ENCODE measurements around the gene RIMS1.

RIMS1 gene, protein sequence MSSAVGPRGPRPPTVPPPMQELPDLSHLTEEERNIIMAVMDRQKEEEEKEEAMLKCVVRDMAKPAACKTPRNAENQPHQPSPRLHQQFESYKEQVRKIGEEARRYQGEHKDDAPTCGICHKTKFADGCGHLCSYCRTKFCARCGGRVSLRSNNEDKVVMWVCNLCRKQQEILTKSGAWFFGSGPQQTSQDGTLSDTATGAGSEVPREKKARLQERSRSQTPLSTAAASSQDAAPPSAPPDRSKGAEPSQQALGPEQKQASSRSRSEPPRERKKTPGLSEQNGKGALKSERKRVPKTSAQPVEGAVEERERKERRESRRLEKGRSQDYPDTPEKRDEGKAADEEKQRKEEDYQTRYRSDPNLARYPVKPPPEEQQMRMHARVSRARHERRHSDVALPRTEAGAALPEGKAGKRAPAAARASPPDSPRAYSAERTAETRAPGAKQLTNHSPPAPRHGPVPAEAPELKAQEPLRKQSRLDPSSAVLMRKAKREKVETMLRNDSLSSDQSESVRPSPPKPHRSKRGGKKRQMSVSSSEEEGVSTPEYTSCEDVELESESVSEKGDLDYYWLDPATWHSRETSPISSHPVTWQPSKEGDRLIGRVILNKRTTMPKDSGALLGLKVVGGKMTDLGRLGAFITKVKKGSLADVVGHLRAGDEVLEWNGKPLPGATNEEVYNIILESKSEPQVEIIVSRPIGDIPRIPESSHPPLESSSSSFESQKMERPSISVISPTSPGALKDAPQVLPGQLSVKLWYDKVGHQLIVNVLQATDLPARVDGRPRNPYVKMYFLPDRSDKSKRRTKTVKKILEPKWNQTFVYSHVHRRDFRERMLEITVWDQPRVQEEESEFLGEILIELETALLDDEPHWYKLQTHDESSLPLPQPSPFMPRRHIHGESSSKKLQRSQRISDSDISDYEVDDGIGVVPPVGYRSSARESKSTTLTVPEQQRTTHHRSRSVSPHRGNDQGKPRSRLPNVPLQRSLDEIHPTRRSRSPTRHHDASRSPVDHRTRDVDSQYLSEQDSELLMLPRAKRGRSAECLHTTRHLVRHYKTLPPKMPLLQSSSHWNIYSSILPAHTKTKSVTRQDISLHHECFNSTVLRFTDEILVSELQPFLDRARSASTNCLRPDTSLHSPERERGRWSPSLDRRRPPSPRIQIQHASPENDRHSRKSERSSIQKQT (N-terminal part only)

DNA sequence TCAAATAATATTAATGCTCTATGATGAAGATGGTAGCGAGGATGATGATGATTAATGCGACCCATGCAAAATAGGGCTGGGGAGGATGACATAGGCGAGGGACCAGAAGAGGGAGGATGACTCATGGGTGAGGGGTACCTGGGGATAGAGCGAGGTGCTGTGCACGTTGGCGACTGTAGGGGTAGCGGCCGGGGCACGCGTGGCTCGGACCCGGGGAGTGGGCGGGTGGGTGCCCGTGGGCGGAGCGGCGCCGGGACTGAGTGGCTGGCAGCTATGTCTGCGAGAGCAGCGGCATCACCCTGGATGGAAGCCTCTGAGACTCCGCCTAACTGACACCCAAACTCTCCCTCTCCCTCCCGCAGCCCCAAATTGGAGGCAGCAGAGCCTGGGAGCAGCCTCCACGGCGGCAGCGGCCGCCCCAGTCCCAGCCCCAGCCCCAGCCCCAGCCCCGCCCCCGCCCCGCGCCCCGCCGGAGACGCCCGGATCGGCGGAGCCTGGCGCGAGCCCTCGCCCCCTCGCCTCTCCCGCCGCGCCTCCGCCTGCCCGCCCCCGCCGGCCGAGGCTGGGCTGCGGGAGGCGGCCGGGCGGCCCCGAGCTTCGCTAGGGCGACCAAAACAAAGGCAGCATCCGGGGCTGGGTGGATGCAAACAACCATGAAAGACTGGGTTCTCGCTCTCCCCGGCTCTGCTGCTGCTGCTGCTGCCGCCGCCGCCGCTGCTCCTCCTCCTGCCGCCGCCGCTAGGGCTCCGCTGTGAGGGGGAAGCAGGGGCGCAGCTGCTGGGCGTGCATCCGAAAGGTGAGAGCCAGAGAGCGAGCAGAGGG is at the start of gene RIMS1:
Gene RIMS1, plus strand, starts transcription at position 367 of the 822 bp plus-strand sequence. CDS start 474 bp downstream, outside the sequence.
- DNase-seq (ENCODE audit: low read depth in 2 of 3, low spot score in 2 of 3) = no peak

DNA sequence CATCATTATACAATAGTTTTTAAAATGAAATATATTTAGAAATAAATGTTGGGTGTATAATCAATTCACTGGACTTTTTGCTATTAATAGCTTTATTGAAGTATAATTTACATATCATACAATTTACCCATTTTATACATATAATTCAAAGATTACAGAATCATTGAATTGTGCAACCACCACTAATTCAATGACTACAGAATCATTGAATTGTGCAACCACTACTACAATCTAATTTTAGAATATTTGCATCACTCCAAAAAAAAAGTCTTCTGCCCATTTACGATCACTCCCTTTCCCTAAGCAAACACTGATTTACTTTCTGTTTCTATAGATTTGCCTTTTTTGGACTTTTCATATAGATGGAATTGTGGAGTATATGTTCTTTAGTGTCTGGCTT is 35.1 kb upstream of the RIMS1 start:
- DNase-seq (ENCODE audit: low read depth in 2 of 3, low spot score in 2 of 3) = no peak

DNA sequence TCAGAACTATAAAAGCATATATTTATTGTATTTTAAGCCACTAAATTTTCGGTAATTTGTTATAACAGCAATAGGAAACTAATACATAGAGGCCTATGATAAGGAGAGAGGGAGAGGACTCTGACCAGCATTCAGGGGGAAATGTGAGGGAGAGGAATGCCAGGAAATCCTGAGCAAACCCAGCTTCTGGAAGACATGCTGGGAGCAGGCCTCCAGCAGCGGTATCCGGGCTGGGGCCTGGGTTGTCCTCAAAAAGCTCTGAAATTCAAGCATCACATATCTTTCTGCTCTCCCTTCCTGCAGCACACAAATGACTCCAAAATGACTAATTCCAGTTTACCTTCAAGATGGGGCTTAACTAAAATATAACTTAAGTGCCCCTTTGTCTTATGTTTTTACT is 33.4 kb upstream of the RIMS1 start:
- DNase-seq (ENCODE audit: low read depth in 2 of 3, low spot score in 2 of 3) = no peak

DNA sequence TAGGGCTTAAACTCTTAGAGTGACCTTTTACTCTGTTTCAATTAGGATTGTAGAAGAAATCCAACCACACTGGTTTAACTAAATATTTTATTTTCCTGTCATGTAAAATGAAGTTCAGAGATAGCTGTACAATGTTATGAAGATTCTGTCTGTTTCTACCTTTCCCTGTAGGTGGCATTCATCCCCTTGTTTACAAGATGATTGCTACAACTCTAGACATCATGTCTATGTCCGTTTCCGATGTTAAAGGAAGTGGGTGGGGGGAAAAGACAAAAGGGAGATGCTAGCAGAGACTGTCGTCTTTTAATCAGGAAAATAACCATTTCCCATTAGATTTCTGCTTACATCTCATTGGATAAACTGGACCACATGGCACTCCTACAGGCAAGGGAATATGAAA is 30.9 kb upstream of the RIMS1 start:
- DNase-seq (ENCODE audit: low read depth in 2 of 3, low spot score in 2 of 3) = no peak

DNA sequence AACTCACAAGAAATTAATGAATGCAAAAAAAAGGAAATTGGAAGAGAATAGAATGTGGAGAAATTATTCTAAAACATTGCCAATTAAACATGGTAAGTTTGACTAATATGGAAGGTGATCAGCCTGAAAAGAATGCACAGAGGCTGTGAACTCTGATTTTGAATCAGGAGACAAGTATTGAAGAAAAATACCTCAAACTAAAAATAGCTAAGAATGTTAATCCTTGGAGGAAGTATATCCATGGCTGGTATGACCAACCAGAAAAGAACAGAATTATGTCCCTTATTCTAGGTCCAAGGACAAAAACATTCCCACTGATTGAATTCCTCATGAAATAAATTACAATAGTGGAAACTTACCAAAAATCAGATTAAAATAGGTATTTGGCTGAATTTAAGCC is 7.3 kb upstream of the RIMS1 start:
- no peak for DNase-seq (ENCODE audit: low read depth in 2 of 3, low spot score in 2 of 3)

DNA sequence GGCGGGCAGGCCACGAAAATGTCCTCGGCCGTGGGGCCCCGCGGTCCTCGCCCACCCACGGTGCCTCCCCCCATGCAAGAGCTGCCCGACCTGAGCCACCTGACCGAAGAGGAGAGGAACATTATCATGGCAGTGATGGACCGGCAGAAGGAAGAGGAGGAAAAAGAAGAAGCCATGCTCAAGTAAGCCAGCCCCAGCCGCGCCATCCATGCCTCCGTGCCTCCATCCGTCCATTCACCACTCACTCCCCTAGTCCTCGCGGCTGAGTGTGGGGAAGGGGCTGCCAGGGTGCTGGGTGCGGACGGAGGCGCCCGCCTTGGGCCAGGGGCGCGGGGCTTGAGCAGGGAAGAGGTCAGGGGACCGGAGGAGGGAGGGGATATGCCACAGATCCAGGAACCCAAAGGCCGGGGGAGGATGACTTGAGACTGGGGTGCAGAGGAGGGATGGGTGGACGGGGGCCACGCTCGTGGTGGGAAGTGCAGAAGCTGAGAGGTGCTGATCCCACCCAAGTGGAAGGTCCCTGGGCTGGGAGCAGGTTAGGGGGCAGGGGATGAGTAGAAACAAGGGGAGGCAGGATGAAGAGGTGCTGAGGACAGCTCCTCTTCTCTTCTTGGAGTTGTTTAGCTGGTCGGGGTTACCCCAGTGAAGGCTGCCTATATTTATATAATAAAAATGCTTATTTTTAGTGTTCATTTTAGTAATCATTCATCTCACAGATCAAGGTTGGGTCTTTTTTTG is 825 bp downstream of the RIMS1 start:
- no peak for DNase-seq (ENCODE audit: low read depth in 2 of 3, low spot score in 2 of 3)

DNA sequence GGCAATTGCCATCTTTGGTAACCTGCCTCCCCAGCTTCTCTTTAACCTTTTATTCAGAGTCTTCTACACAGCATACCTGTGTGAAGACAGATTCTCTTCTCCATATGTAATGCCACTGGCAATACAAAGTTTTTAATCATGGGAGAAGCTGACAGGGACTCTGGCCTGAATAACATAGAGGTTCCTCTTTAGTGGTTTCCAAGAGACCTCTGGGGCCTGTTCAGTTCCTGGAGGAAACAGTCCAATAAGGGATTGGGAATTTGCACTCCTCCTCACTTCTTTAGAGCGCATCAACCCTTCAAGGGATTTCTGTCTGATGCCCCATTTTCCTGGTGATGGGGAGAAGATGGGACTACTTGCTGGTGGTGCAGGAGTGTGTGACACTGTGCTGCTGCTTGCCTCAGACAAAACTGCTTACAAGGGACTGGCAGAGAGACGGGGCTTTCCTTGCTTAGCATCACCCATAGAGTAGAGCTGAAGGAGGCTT is 1.4 kb downstream of the RIMS1 start:
- no peak for DNase-seq (ENCODE audit: low read depth in 2 of 3, low spot score in 2 of 3)

DNA sequence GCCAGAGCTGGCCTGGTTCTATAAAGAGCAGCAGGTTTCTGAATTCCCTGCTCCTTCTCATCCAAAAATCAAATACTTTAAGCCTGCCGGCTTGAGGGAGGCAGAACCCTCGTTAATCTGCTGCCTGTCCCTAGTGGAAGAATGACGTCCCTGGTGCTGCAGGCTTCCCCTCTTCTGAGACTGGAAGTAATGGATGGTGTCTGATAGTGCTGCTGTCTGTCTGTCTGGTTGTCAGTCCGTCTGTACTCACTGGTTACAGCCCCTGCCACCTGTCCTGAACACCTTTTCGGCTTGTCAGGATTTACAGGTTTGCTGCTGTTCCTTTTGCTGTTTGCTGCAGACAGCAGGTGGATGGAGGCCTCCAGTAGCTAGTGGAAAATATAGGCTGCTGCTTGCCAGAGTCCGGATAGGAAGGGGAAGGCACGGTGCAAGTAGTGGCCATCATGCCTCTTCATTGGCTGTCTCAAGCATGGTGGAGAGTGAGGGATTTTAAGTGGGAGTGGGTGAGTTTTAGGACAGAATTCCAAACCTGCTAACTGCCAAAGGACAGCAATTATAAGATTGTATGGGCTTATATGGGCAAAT is 2.5 kb downstream of the RIMS1 start:
- no peak for DNase-seq (ENCODE audit: low read depth in 2 of 3, low spot score in 2 of 3)

DNA sequence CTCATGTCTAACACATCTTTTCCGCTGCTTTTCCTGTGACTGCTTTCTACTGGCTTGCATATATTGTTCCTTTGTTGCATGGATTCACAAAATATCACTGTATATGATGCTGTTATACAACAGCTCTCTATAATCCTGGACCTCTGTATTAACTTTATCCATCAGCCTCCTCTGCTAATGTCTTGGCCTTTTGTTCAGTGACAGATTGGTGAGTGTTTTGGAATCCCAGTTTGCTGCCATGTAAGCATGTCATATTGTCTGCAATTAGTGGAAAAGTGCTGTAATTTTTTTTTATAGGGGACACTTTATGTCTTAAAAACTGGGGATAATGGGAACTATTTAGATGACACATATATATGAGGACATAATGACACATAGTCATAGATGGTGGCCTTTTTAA is 3.0 kb downstream of the RIMS1 start:
- DNase-seq (ENCODE audit: low read depth in 2 of 3, low spot score in 2 of 3) = no peak

DNA sequence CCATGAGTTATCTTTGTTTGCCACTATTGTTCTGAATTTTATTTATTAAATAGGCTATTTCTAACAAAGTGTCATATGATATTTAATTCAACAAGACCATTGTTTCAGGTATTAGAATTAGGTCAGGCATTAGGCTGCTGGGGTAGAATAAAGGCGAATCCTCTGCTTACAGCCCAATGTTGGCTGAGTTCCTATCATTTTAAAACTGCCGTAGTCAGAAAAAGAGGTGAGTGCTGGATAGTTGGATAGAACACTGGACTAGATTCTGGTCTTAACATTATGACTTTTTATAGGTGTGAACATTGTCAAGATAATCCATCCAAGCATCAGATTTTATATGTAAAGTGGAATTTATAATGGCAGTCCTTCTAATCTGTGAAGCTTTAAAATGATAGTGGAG is 6.3 kb downstream of the RIMS1 start:
- DNase-seq (ENCODE audit: low read depth in 2 of 3, low spot score in 2 of 3) = no peak

DNA sequence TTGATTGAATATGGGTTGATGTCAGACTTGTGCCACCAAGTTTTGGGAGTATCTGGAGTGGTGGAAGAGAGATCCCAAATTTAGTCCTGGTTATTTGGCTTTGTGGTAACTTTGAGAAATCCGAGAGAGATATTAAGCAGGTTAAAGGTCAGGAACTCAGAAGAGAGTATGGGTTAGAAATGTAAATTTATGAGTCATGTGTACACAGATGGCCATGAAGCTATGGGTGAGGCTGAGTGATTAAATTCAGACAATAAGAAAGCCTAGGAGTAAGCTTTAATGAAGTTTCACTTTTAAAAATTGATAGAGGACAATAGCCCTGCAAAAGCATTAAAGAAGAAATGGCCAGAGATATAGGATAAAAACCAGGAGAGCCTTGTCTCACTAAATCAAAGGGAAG is 14.3 kb downstream of the RIMS1 start:
- no peak for DNase-seq (ENCODE audit: low read depth in 2 of 3, low spot score in 2 of 3)

DNA sequence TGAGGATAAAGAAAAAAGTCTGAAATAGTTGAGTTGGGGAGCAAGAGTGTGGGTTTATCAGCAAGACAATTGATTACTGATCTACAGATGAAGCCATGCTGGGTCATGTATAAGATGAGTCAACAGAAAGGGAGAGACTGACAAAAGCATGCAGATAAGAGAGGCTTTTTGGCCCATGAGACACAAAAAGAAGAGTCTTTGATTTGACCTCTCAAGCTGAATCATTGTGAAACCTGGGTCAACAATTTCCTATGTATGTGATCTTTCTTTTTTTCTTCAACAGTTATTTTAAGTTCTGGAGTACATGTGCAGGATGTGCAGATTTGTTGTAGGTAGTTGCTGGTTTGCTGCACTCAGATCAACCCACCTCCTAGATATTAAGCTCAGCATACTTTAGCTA is 15.9 kb downstream of the RIMS1 start:
- no peak for DNase-seq (ENCODE audit: low read depth in 2 of 3, low spot score in 2 of 3)

DNA sequence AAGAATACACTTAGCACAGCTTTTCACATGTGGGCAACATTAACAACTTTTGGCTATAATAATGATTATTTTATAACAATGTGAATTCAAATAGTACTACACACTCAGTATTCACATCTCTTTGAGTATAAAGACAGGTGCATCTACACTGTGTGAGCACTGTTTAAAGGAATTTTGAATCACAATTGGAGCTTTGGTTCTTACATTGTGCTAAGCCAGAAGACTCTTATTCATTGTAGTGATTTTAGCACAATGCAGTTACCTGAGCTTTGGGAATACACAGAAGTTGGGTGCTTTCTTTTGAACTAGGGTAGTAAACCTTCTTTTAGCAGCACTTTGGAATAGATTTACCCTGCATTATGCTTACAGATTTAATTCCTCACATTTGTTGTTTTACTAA is 20.5 kb downstream of the RIMS1 start:
- DNase-seq (ENCODE audit: low read depth in 2 of 3, low spot score in 2 of 3) = no peak

DNA sequence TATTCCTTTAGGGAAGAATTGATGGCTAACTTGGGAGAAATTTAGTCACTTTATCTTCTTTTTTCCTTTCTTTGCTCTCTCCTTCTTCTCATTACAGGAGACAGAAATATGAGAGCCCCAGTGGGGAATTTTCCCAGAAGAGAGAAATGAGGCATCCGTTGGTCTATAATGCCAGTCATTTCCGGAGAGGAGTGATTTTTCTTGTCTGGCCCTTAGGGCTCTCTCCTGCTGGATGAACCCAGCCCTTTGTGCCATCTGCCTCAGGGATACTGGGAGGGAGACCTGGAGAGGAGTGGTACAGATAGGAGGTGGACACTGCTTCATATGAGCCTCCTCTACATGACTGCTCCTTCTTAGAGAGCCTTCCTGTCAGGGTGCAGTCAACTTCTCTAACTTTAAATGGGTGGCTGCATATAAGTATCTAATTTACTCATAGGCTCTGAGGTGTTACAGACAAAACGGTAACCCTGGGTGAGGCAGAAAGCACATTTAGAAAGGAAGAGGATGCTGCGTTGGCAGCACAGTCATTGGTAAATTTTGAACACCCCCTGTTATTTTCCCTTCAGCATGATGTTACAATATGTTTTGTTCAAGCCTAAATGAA is 21.9 kb downstream of the RIMS1 start:
- no peak for DNase-seq (ENCODE audit: low read depth in 2 of 3, low spot score in 2 of 3)

DNA sequence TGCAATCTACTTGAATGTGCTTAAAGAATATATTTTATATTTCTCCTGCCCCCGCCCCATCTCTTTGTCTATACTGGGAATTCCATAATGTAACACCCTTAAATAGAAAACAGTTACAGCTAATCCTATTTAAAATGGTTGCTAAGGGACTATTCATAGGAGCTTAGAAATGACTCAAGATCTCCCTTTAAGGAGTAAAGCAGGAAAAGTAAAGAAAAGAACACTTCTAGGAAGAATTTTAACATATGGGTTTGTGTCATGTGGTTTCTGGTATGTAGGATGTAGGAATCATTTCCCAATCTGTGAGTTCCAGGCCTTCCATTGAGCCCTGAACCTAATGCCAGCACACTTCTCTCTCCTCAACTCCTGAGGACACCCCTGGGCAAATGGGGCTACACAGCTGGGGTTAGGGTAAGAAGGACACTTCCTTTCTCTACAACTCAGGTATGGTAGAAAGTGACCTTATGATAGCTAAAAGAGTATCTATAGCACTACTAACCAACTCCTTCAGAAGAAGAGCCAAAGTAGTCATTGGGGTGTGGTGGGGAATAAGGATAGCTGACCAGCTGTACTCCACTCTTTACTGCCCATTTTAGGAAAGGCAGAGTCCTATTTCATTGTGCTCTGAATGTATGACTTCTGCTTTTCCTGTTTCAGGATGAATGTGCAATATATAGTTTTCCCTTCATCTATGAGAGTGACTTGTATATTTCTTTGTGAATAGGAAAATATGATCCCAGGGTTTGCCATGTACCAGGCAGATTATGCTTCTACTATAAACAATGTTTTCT is 27.3 kb downstream of the RIMS1 start:
- DNase-seq (ENCODE audit: low read depth in 2 of 3, low spot score in 2 of 3) = no peak

DNA sequence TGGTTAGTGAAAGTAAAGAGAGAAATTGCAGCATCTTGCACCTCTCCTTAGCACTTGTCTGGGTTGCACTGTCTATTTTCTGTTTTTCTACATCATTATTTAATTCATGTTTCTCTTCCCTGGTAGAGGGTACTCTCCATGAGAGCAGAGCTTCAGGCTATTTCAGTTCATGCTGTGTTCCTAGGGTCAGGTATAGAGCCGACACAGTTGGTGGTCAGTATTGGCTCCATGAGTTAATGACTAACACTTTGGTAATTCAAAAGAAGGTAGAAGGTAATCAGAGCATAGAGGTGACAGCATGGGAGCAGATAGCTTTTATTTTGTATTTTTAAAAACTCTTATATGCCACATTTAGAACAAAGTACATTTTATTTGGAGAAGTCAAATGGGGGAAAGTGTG is 42.7 kb downstream of the RIMS1 start:
- DNase-seq (ENCODE audit: low read depth in 2 of 3, low spot score in 2 of 3) = no peak

DNA sequence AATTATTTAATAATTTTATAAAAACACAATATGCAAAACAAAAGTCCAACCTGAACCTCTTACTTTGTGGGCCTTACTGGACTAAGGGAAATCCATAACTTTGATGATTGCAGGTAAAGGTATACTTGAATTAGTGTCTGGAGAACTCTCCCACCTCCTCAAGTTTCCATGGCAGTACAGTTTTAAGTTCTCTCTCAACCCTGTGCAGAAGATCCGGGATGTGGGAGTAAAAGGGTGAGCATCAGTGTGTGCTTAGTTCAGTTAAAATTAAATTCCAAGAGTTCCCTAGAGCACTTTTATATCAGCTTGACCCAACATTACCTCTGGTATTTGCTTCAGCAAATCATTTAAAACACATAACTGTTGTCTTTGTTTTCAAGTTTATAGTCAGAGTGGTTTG is 47.5 kb downstream of the RIMS1 start:
- no peak for DNase-seq (ENCODE audit: low read depth in 2 of 3, low spot score in 2 of 3)

DNA sequence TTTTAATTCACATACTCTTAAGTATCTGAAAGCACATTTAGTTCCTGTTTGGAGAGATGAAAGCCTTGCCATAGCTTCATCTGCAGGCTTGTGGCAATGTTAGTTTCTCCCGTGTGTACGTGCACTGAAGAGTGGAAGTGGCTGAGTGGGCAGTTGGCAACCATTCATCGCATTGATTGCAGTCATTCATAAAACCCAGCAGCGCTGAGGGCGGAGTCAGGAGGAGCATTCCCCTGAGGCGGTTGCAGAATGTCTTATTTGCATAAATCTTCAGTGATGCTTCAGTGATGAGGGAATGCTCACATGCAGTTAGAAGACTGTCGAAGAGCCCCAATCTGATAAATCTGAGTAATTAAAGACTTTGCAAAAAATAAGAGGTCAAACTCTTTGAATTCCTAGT is 79.1 kb downstream of the RIMS1 start:
- DNase-seq (ENCODE audit: low read depth in 2 of 3, low spot score in 2 of 3) = no peak
